GM10847 (cell line): ENCODE results near the gene CDC42EP1.

Source experiments
- POLR2A ChIP-seq: IDR thresholded peaks from 2 replicates; pipeline ENCODE4 v1.6.1; 2011; ENCODE audit not compliant: insufficient read length; ENCODE audit errors: extremely low read depth

The CDC42EP1 gene

DNA sequence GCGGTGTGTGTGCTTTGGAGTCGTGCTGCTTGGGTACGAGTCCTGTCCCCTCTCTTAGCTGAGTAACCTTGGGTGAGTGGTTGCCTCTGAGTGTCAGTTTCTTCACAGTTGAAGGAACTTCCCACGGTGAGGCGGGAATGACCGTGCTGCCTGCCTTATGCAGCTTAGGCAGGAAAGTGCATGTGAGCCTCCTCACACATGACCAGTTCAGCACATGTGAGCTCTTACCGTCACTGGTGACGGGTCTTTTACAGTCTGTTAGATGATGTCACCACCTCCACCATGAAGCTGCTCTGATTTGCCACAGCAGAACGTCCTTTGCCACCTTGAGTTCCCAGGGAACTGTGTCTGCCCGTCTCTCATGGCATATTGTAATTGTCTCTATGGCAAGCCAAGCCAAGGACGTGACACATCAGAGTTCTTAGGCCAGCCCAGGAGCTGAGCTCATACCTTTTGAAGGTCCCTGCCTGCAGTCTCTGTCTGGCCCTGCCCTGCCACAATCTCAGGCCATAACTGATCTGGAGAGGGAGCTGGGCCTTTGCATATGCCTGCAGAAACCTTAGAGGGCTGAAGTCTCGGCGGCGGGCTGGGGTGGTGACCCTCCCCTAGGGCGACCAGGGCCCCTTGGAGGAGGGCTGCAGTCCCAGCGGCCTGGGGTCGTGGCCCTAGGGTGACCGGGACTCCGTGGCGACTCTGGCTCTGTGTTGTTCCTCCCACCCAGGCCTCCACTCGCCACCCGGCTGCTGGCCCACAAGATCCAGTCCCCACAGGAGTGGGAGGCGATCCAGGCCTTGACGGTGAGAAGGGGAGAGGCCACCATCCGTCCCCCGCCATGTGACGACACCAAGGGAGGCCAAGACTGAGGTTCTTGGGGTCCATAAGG lies 56.2 kb downstream of the CDC42EP1 start:
- no peak for TF ChIP-seq POLR2A

- TF ChIP-seq POLR2A, result no peak
Measured at GRCh38 chr22:37617431-37617830, 57.2 kb downstream of the CDC42EP1 start.

DNA sequence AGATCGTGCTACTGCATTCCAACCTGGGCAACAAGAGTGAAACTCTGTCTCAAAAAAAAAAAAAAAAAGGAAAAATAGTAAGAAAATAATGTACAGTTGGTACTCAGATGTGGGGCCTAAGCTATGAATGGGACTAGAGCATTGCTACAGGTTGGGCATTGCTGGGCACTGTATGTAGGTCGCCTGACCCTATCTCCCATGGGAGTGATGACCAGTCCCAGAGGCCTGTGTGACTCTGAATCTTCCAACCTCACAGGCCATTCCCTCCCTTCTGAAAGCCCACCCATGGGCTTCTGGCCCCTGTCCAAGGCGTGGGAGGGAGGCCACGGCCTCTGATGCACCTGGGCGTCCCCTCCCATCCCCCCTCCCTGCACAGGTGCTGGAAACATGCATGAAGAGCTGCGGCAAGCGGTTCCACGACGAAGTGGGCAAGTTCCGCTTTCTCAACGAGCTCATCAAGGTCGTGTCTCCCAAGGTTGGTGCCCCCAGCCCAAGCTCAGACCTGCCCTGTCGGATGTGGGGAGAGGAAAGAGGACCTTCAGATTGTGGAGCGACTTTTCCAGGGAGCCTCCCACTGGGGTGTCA lies 57.9 kb downstream of the CDC42EP1 start:
- no peak for TF ChIP-seq POLR2A

DNA sequence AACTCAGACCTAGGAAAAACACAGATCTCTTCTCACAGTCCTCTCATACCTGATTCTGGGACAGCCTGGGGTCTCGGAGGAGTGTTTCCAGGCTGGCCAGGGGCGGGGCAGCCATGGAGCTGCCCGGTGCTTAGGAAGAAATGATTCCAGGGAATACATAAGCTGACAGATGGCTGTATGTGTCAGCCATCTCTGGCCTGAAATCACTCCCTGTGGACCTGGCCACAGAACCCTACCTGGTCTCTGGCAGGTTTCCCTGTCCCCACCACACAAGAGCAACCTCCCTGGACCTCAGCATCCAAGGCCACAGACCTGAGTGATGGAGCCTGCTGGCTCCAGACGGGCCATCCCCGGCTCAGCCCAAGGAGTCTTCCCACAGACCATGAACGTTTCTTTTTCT lies 58.4 kb downstream of the CDC42EP1 start:
- no peak for TF ChIP-seq POLR2A
